Measurements from ENCODE around the gene LYPD8. TPM values are rescaled to one million over a fixed set of nuclear protein-coding genes. Genes with fewer than 3 reads are reported as not detected.

The LYPD8 gene
- total RNA-seq, 1 donor from 2014 or later: not detected

DNA sequence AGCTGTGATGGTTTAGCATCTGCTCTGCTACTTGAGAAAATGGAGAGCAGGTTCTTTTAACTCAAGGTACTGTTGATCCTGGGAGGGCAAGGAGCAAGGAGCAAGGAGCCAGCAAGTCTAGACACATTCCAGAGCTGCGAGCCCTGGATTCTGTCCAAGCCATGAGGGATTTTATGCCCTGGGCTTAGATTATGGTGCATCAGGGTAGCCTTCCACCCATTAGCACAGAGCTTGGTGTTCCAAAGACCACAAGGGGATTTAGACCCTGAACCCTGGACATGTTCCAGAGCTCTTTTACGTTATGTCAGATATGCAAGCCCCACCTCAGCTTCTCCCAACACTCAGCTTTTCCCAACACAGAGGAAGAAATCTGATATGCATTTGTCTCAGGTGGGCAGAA lies 51.0 kb downstream of the LYPD8 start:
- no peak for DNase-seq (ENCODE audit: low spot score in 2 of 2)
- no peak for FAIRE-seq

DNA sequence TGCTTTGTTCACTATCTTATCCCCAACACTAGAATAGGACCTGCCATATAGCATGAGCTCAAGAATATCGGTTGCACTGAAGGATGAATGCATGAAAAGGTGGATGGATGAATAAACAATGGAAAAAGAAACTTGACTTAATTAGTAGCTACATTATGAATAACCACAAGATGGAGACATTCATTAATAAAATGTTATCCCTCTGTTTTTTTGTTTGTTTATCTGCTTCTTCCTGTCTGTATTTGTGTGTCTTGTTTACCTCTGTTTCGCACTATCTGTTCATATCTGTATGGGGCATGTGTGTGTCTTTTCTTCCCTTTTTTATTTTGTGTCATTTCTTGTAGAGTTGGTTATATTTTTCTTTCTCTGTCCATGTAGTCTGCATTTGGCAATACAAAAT lies 51.9 kb downstream of the LYPD8 start:
- FAIRE-seq (no peak), DNase-seq (ENCODE audit: low spot score in 2 of 2) (no peak)

- FAIRE-seq (no peak), DNase-seq (ENCODE audit: low spot score in 2 of 2) (no peak)
These were observed 52.8 kb downstream of the LYPD8 start, which contains the start of gene OR14I1 for GRCh38 chr1:248702714-248703113. Gene OR14I1, minus strand, starts transcription at chr1:248702766.

DNA sequence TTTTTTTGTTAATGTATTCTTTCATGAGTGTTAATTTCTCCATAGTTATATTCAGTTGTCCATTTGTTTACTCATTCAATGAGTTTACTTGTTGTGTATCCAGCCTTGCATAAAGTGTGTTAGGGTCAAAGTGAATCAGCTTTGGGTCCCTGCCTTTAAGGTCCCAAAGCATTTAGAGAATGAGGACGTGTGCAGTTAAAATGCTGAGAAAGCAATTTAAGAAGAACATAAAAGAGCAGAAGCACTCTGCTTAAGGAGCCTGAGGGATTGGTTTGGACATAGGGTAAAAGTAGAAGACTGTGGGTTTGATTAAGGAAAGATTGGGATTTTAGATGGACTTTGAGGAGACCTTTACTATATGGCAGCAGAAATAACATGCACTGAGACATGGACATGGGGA lies 56.5 kb downstream of the LYPD8 start:
- FAIRE-seq (no peak), DNase-seq (ENCODE audit: low spot score in 2 of 2) (no peak)

- FAIRE-seq: no peak
These were observed 57.7 kb downstream of the LYPD8 start for GRCh38 chr1:248697907-248698306.

GRCh38 chr1:248696774-248697173 lies 58.8 kb downstream of the LYPD8 start:
- DNase-seq (ENCODE audit: low spot score in 2 of 2) (no peak), FAIRE-seq (no peak)

More at GRCh38 chr1:248697907-248698306, 57.7 kb downstream of the LYPD8 start:
- DNase-seq (ENCODE audit: low spot score in 2 of 2): no peak

- FAIRE-seq: no peak
- no peak for DNase-seq (ENCODE audit: low spot score in 2 of 2)
These were observed 59.3 kb downstream of the LYPD8 start for GRCh38 chr1:248696261-248696660.

GRCh38 chr1:248695451-248696132 lies 60.0 kb downstream of the LYPD8 start:
- DNase-seq (ENCODE audit: low spot score in 2 of 2) (no peak), FAIRE-seq (no peak)

DNA sequence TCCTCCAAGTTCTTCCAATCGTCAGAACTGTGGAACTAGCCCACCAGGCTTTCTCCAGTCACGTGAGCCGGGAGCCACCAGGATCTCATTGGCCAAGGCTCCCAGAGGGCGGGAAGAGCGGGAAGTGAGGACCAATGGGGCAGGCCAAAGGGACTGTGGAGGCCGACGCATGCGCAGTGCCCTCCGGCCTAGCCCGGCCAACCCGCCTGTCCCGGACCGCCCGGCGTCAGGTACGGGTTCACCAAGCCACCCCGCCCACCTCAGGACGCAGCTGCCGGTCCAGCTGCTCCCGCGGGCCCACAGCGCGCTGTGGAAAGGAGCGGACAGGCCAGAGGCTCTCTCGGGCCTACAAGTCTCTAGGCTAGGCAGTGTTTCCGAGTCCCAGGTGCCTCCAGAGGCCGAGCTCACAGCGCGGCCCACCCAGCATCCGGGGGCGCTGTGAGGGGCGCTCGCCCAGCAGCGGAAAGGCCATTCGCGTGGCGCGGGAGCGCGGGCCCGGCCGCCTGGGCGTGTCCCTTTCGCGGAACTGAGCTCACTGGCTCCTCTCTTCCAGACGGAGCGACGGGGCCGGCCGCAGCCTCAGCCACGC lies 63.9 kb downstream of the LYPD8 start:
- no peak for FAIRE-seq
- DNase-seq (ENCODE audit: low spot score in 2 of 2): no peak

Small RNA genes within 50 kb of the gene (small RNA-seq; reads per million reads assigned to genes)
- gene AHCYP8: not detected

Other genes starting within 250 kb of the LYPD8 start
- gene OR2G6, start 247.7 kb downstream of the LYPD8 start, total RNA-seq: not detected
- not detected for gene OR2T29, start 193.0 kb downstream of the LYPD8 start, total RNA-seq
- not detected for gene OR2T34, start 181.0 kb downstream of the LYPD8 start, total RNA-seq
- gene OR2T10, start 158.1 kb downstream of the LYPD8 start, total RNA-seq: not detected
- gene OR2T11, start 120.7 kb downstream of the LYPD8 start, total RNA-seq: not detected
- gene OR2T35, start 110.5 kb downstream of the LYPD8 start, total RNA-seq: under 0.01 TPM
- gene OR2T27, start 100.2 kb downstream of the LYPD8 start, total RNA-seq: not detected
- not detected for gene OR14I1, start 53.0 kb downstream of the LYPD8 start, total RNA-seq
- 31.4 TPM for gene SH3BP5L, start 70.2 kb upstream of the LYPD8 start, total RNA-seq
- 14.7 TPM for gene ZNF672, start 82.5 kb upstream of the LYPD8 start, total RNA-seq
- 19.6 TPM for gene ZNF692, start 103.3 kb upstream of the LYPD8 start, total RNA-seq
- 11.0 TPM for gene PGBD2, start 150.5 kb upstream of the LYPD8 start, total RNA-seq

Data from frontal cortex (tissue), 4 donors.